ENCODE data around the gene ALKBH2. TPM values are rescaled to one million over a fixed set of nuclear protein-coding genes. Genes with fewer than 3 reads are reported as not detected.
"Not testable (repeated sequence)": the region's sequence is repeated elsewhere in the genome, so short reads cannot be mapped to it uniquely, and the experiment has no call there.

ALKBH2 gene
- total RNA-seq, 1 donor from 2014 or later = 7.7 TPM

DNA sequence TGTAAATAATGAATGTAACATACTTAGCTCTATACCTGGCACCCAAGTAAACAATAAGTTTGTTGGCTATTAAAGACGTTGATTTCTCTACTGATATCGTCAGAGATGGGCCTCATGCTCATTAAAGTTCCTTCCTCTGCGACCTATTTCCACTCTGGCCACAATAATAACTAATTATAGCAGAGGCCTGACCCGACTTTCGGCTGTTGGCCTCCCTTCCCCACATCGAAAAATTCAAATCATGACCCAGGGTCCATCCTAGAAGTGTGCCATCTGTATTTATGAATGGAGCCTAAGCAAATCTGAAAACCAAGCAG, 41.2 kb downstream of the ALKBH2 start:
- intact Hi-C loops (cut with DNase I) = loop anchor here (10.0 kb wide), 1 partner anchor 97 kb away; no protein-coding TSS in a partner anchor
- DNase-seq (ENCODE audit: missing footprints) (no peak), ATAC-seq (no peak)

DNA sequence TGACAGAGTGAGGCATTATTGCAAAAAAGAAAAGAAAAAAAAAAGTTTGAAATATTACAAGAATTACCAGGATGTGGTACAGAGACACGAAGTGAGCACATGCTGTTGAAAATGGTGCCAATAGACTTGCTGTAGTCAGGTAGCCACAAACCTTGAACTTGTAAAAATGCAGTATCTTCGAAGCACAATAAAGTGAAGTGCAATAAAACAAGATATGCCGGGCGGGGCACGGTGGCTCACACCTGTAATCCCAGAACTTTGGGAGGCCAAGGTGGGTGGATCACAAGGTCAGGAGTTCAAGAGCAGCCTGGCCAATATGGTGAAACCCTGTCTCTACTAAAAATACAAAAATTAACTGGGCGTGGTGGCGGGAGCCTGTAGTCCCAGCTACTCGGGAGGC, 43.5 kb downstream of the ALKBH2 start:
- ATAC-seq; DNase-seq (ENCODE audit: missing footprints): not testable (repeated sequence)
- intact Hi-C loops (cut with DNase I) = loop anchor here (10.0 kb wide), 1 partner anchor 95 kb away; no protein-coding TSS in a partner anchor

DNA sequence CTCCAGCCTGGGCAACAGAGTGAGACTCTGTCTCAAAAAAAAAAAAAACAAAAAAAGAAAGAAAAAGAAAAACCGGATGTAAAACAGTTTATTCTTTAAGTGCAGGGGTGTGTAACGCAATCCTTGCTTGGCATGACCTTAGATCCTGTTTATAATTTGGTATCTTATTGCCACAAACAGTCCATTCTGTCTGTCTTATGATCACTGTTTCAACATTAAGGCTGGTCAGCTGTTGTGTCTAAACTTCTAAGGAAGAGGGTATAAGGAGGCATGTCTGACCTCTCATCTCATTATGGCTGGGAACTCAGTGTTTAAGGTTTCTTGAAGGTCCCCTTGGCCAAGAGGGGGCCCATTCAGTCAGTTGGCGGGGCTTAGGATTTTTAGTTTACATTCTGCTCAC, 44.6 kb downstream of the ALKBH2 start:
- intact Hi-C loops (cut with DNase I); ATAC-seq; DNase-seq (ENCODE audit: missing footprints): not testable (repeated sequence)

DNA sequence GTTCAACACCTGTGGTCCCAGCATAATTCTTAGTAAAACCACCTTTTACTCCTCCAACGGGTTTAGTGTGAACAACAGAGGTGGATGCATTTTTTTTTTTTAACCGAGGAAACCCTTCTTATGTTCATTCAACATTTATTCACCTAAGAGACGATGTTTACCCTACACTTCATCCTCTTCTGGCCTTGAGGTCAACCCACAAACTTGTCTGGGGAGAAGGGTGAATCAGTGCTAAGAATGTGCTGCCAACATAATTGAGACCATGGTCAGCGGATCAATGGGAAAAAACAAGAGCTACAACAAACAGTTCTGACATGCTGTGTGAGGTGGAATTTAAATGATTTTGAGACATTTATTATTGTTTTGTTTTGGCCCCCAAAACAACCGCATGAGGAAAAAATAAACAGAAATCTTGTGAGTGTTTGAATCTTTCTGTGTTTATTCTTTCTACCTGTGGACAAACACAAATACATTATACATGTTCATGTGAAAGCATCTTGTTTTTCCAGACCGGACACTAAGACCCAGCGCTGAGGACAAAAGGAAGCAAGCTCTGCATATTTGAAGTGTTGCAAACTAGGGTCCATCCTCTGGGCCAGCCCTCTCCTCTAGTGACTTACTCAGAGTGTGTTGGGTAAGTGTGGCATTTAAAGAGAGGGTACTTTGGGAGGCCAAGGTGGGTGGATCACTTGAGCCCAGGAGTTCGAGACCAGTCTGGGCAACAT, 46.0 kb downstream of the ALKBH2 start:
- no peak for ATAC-seq
- DNase-seq (ENCODE audit: missing footprints) = no peak
- intact Hi-C loops (cut with DNase I) = no loop called here

DNA sequence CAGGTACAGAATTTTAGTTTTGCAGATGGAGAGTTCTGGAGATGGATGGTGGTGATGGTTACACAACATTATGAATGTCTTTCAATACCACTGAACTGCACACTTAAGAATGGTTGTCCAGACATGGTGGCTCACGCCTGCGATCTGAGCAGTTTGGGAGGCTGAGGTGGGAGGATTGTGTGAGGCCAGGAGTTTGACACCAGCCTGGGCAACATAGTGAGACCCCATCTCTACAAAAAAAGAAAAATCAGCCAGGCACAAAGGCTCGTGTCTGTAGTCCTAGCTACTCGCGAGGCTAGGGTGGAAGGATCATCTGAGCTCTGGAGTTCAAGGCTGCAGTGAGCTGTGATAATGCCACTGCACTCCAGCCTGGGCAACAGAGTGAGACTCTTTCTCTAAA, 49.0 kb downstream of the ALKBH2 start:
- intact Hi-C loops (cut with DNase I) = no loop called here
- DNase-seq (ENCODE audit: missing footprints) = no peak
- no peak for ATAC-seq

Other genes with a start within 250 kb of the ALKBH2 start
- 30.1 TPM for gene SSH1, start 235.9 kb downstream of the ALKBH2 start, total RNA-seq
- not detected for gene DAO, start 213.4 kb downstream of the ALKBH2 start, total RNA-seq
- 5.5 TPM for gene SVOP, start 72.4 kb downstream of the ALKBH2 start, total RNA-seq
- gene USP30, start 40.9 kb downstream of the ALKBH2 start, total RNA-seq = 13.5 TPM
- gene UNG, start 4.1 kb upstream of the ALKBH2 start, total RNA-seq = 26.9 TPM
- 150 TPM for gene ACACB, start 23.1 kb upstream of the ALKBH2 start, total RNA-seq
- gene FOXN4, start 215.8 kb upstream of the ALKBH2 start, total RNA-seq = not detected

Measured in Right ventricle myocardium inferior (tissue), 1 donor.